ENCODE measurements around the gene TM7SF2. TPM values are rescaled to one million over a fixed set of nuclear protein-coding genes. Genes with fewer than 3 reads are reported as not detected.

Gene TM7SF2
- total and polyA plus RNA-seq, 11 donors, result 17.6 to 752 (median 74.6) TPM

DNA sequence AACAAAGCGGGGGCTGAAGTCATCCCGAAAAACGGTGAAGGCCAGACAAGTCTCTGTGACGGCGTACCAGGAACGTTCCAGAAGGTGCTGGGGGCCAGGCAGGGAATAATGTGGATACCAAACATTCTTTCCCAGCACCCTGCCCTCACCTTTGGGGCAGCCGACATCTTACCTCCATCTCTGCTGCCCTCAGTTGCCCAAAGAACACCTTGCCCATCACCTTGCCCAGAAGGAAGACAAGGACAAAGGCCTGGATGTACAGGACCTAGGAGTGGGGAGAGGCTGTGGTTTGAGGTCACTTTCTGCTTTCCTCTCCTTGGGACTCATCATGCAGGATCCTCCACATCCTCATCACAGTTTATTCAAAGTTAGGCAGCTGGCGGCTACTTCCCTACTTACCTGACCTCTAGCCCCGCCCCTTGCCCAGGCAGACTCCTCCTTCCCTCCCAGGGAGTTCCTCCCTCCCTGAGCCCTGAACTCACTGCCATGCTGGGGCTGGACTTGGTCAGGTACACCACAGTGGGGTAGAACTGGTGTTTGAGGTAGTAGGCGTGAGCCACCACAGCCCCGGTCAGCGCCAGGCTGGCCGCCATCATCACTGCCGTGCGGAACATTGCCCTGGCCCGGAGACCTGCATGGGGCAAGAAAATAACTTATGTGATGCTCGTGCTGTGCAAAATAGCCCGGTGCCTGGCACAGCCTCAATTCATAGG lies 21.5 kb downstream of the TM7SF2 start:
- Histone ChIP-seq H3K4me3 (peak overlapping the region; percentile 63 to 98 (median 89)), H3K27ac (peak overlapping the region in 10 of 12 donors; percentile 94 to 99 (median 98)), H3K36me3 (peaks cover 0 to 50% (median 47%) of the 10 kb centered on the region in 9 donors), H3K9me3 (no peaks in the 10 kb centered on the region), H3K4me1 (peaks cover 0 to 34% (median 26%) of the 10 kb centered on the region in 12 donors), H3K27me3 (no peaks in the 10 kb centered on the region)
- intact Hi-C loops (cut with DNase I), result no loop called here
- ATAC-seq (no peak), DNase-seq (peak in 2 of 5 donors; percentile 19 to 28)
- WGBS, 4 donors, result 42 to 53% (median 48%) methylated on average over 16 to 18 of the region's 18 CpGs
- TF ChIP-seq, protein P1, sequence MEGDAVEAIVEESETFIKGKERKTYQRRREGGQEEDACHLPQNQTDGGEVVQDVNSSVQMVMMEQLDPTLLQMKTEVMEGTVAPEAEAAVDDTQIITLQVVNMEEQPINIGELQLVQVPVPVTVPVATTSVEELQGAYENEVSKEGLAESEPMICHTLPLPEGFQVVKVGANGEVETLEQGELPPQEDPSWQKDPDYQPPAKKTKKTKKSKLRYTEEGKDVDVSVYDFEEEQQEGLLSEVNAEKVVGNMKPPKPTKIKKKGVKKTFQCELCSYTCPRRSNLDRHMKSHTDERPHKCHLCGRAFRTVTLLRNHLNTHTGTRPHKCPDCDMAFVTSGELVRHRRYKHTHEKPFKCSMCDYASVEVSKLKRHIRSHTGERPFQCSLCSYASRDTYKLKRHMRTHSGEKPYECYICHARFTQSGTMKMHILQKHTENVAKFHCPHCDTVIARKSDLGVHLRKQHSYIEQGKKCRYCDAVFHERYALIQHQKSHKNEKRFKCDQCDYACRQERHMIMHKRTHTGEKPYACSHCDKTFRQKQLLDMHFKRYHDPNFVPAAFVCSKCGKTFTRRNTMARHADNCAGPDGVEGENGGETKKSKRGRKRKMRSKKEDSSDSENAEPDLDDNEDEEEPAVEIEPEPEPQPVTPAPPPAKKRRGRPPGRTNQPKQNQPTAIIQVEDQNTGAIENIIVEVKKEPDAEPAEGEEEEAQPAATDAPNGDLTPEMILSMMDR (IDR thresholded peaks at IDR 0.05), result no peak
- TF ChIP-seq POLR2A (IDR thresholded peaks at IDR 0.05), result no peak

DNA sequence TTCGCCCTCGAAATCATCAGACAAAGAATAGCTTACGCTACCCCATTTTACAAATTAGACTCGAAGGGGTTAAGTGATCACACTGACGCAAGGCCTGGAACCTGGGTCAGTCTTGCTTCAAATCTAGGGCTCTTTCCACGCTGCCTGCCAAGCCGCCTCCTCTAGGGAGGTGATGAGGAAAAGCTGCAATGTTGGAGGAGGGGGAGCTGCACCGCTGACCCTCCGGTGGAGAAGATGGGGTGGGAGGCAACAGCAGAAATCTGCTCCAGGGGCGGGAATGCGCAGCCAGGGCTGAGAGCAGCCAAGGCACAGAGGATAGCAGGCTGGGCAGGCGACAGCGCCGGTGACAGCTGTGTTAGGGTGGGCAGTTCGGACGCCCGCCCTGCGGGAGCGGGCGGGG lies 22.1 kb downstream of the TM7SF2 start:
- no peak for TF ChIP-seq POLR2A (IDR thresholded peaks at IDR 0.05)
- TF ChIP-seq, protein P1 (IDR thresholded peaks at IDR 0.05), result no peak
- intact Hi-C loops (cut with DNase I), result loop anchor here in 2 of 10 donors (2.0 kb wide), 1 partner anchor 47 kb away; the partner anchor contains the start of gene CAPN1 (in 2 of the 2)
- H3K9me3 ChIP-seq, result no peaks in the 10 kb centered on the region
- H3K36me3 ChIP-seq, result peaks cover 0 to 44% (median 42%) of the 10 kb centered on the region in 9 donors
- peaks cover 0 to 34% (median 26%) of the 10 kb centered on the region in 12 donors for H3K4me1 ChIP-seq
- 2 to 4% (median 3%) methylated on average over 11 to 20 of the region's 20 CpGs for WGBS, 4 donors
- H3K4me3 ChIP-seq, result peak overlapping the region; percentile 63 to 98 (median 89)
- peak in 2 of 5 donors; percentile 49 to 51 for DNase-seq
- ATAC-seq, result peak in 1 of 4 donors; percentile 2
- no peaks in the 10 kb centered on the region for H3K27me3 ChIP-seq
- H3K27ac ChIP-seq, result peak overlapping the region; percentile 94 to 99 (median 98)

DNA sequence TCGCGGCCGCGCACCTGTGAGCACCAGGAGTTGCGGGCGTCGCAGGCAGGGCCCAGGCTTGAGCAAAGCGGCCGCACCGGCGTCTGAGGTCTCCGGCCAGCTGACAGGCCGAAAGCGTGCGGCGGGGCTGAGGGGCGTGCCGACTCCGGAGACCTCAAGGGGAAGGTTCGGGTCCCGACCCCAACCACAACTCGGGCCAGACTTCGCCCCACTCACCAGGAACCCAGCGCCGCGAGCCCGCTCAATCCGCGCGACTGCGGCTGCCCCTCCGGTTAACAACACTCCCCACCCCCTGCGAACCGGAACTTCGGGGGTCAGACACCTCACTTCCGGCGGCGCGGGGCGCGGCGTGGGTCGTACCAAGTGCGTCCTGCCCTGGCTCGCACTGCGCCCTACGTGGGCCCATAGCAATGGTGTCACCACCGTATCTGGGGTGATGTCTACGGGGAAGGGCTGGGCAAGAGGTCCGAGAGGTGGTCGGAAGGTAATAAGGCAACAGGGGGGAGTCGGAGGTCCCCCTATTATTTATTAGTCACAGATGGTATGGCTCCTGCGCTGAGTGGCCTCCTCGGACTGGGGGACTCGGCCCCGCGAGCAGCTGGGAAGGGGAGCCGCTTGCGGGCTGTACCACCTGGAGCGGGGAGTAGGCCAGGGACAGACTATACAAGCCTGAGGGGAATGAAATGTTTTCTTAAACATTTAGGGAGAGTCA lies 22.7 kb downstream of the TM7SF2 start, which contains the start of gene SYVN1:
SYVN1 (minus strand) TSS at position 280 of the 712 bp plus-strand sequence. CDS start 918 bp downstream, outside the sequence.
- Histone ChIP-seq H3K27me3 (no peaks in the 10 kb centered on the region), H3K4me3 (peak within 1 kb of the TSS; percentile 63 to 98 (median 89)), H3K4me1 (peaks cover 0 to 34% (median 26%) of the 10 kb centered on the region in 12 donors), H3K27ac (peak within 1 kb of the TSS; percentile 94 to 99 (median 98)), H3K36me3 (peaks cover 0 to 37% (median 35%) of the 10 kb centered on the region in 9 donors), H3K9me3 (no peaks in the 10 kb centered on the region)
- DNase-seq (peak; percentile 91 to 94 (median 93)), ATAC-seq (peak; percentile 87 to 93 (median 92))
- TF ChIP-seq, protein P1 (IDR thresholded peaks at IDR 0.05), result no peak
- peak; percentile 57 to 85 for TF ChIP-seq POLR2A (IDR thresholded peaks at IDR 0.05)
- intact Hi-C loops (cut with DNase I), result loop anchor here in 2 of 10 donors (2.0 kb wide), 1 partner anchor 46 kb away; the partner anchor contains the start of gene CAPN1 (in 2 of the 2)
- WGBS, 4 donors, result 0 to 1% (median 1%) methylated on average over 34 to 60 of the region's 60 CpGs

All from heart left ventricle (tissue), 16 donors.